ENCODE data around the gene ELMOD3. TPM values are rescaled to one million over a fixed set of nuclear protein-coding genes. Genes with fewer than 3 reads are reported as not detected.
"Not testable (repeated sequence)": the region's sequence is repeated elsewhere in the genome, so short reads cannot be mapped to it uniquely, and the experiment has no call there.

The ELMOD3 gene
- total RNA-seq, 4 donors from 2014 or later = 12.8 to 45.3 (median 21.0) TPM

DNA sequence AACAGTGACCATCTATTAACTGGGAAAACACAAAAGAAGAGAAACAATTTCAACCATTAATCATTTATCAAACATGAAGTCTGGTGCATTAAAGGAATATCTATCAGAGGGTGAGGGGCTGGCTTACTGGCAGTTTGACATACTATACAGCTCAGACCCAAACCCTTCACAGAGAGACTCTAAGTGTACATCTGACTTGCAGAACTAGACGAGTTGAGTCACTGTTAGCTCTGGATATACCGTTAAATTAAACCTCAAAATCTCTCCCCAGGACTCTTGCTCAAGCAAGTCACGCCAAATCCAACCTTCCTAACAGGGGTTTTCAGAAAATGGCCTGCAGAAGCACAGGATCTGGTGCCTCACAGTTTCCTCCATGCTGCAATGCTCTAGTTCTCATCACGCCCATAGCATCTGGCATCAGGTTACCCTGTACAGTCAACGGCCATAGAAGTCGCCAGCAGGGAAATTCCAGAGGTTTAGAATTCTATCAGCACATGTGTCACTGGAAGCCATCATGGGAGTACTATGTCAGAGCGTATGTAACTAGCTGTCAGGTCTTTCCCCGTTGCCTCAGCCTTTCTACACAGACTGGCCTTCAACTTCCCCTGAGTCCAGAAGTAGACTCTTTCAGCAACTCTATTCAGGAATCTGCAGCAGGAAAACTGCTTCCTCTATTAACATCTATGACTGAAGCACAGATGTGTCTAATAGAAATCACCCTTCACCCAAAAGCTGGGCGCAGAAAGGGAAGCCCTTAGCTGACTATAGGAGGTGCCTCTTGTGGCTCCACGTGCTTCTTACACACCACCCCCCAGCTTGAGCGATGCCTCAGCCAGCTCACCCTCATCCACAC, 36.1 kb upstream of the ELMOD3 start:
- TF ChIP-seq, protein P1, sequence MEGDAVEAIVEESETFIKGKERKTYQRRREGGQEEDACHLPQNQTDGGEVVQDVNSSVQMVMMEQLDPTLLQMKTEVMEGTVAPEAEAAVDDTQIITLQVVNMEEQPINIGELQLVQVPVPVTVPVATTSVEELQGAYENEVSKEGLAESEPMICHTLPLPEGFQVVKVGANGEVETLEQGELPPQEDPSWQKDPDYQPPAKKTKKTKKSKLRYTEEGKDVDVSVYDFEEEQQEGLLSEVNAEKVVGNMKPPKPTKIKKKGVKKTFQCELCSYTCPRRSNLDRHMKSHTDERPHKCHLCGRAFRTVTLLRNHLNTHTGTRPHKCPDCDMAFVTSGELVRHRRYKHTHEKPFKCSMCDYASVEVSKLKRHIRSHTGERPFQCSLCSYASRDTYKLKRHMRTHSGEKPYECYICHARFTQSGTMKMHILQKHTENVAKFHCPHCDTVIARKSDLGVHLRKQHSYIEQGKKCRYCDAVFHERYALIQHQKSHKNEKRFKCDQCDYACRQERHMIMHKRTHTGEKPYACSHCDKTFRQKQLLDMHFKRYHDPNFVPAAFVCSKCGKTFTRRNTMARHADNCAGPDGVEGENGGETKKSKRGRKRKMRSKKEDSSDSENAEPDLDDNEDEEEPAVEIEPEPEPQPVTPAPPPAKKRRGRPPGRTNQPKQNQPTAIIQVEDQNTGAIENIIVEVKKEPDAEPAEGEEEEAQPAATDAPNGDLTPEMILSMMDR (IDR thresholded peaks at IDR 0.05) = no peak
- TF ChIP-seq POLR2A (IDR thresholded peaks at IDR 0.05) = no peak
- Histone ChIP-seq H3K9me3 (no peaks in the 10 kb centered on the region), H3K36me3 (no peaks in the 10 kb centered on the region), H3K4me1 (no peaks in the 10 kb centered on the region), H3K27me3 (no peaks in the 10 kb centered on the region), H3K27ac (no peak overlapping the region), H3K4me3 (no peak overlapping the region)
- no peak for DNase-seq
- intact Hi-C loops (cut with DNase I; ENCODE audit: low total_unique reads) = no loop called here

DNA sequence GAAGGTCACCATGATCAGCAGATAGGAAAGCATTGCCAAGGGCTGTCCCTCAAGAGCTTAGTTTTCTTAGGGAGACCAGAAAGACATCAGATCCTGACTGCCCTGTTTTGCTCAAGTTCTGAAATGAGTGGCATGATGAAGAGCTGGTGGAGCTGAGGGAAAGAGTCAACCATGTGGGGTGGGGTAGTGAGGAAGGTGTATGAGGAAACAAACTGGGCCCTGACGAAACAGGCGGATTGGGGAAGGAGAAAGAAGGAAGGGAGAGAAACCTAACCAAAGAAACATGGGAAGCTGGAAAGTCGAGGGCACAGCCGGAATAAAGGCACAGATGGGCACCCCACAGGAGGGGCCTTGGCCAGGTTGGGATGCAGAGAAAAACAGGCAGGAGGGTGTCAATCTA, 34.8 kb upstream of the ELMOD3 start:
- no peaks in the 10 kb centered on the region for H3K4me1 ChIP-seq
- TF ChIP-seq, protein P1 (IDR thresholded peaks at IDR 0.05) = no peak
- no peak for TF ChIP-seq POLR2A (IDR thresholded peaks at IDR 0.05)
- H3K4me3 ChIP-seq = no peak overlapping the region
- H3K36me3 ChIP-seq = no peaks in the 10 kb centered on the region
- intact Hi-C loops (cut with DNase I; ENCODE audit: low total_unique reads) = no loop called here
- H3K27me3 ChIP-seq = no peaks in the 10 kb centered on the region
- no peak overlapping the region for H3K27ac ChIP-seq
- H3K9me3 ChIP-seq = no peaks in the 10 kb centered on the region
- DNase-seq = no peak

DNA sequence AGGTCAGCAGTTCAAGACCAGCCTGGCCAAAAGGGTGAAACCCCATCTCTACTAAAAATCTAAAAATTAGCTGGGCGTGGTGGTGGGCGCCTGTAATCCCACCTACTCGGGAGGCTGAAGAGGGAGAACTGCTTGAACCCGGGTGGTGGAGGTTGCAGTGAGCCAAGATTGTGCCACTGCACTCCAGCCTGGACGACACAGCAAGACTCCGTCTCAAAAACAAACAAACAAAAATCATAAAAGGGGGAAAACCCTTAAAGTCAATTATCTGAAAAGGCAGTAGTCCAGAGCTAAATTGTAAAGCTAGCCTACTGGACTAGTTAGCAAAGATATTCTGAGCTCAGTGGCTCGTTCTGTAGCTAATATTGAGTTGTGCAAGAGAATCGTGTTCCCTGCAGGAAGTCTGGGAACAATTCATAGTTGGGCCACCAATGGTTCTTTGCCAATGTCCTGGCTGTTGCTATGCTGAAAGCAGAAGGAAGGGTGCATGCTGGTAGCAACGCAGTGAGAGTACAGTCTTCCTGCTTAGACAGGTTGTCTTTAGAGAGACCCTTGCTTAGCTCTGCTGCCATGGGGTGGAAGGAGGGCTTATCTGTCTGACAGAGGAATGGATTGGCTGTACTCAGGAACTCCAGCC, 31.1 kb upstream of the ELMOD3 start:
- intact Hi-C loops (cut with DNase I; ENCODE audit: low total_unique reads) = no loop called here
- no peak overlapping the region for H3K27ac ChIP-seq
- H3K27me3 ChIP-seq = no peaks in the 10 kb centered on the region
- no peak overlapping the region for H3K4me3 ChIP-seq
- H3K9me3 ChIP-seq = no peaks in the 10 kb centered on the region
- no peaks in the 10 kb centered on the region for H3K4me1 ChIP-seq
- H3K36me3 ChIP-seq = no peaks in the 10 kb centered on the region
- no peak for TF ChIP-seq POLR2A (IDR thresholded peaks at IDR 0.05)
- TF ChIP-seq, protein P1 (IDR thresholded peaks at IDR 0.05) = no peak
- DNase-seq = no peak

DNA sequence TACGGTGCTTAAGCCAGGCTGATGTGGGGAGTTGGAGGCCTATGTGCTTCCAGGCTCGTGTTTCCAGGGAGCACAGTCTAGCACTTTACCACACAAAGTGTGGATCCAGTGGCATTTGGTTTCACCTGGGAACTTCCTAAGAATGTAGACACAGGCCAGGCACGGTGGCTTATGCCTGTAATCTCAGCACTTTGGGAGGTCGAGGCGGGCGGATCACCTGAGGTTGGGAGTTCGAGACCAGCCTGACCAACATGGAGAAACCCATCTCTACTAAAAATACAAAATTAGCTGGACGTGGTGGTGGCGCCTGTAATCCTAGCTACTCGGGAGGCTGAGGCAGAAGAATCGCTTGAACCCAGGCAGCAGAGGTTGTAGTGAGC, 30.6 kb upstream of the ELMOD3 start:
- intact Hi-C loops (cut with DNase I; ENCODE audit: low total_unique reads); H3K4me1 ChIP-seq; H3K27ac ChIP-seq; H3K9me3 ChIP-seq; H3K4me3 ChIP-seq; DNase-seq; H3K27me3 ChIP-seq; H3K36me3 ChIP-seq: not testable (repeated sequence)

DNA sequence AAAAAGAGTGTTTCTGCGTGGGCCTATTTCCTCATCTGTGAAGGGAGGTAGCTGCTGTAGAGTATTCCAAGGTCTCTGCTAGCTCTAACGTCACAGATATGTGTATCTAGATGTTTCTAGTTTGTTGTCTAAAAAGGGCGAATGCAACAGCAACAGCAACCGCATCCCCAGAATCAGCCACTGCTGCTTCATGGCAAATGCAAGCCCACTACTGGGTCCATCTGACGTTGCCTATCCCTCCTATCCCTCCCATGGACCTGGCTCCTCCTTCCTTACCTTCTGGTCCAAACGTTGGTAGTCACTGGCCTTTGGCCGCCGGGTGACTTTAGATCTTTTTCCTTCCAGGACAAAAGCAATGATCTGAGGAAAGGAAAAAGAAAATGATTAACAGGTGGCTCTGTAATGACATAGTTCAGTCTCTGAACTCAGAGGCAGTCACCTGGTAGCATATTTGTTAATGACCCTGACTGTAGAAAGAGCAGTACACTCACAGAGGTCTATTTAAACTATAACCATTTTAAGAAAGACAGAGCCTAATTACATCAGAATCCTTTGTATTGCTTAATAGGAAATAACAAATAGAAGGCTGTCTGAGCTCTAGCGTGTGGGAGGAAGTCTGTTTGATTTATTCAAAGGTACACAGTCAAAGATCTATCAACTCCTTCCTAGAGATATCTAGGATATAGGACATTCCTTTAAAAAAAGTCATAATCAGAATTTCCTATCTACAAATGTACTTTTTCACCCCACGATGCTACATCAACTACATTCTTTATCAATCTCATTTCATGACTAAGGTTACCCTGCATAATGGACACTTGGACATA, 29.7 kb upstream of the ELMOD3 start:
- Histone ChIP-seq H3K27ac (no peak overlapping the region), H3K27me3 (no peaks in the 10 kb centered on the region), H3K36me3 (no peaks in the 10 kb centered on the region), H3K4me3 (peak overlapping the region in 1 of 2 donors; percentile 60), H3K4me1 (no peaks in the 10 kb centered on the region), H3K9me3 (no peaks in the 10 kb centered on the region)
- DNase-seq = no peak
- intact Hi-C loops (cut with DNase I; ENCODE audit: low total_unique reads) = no loop called here
- TF ChIP-seq, protein P1 (IDR thresholded peaks at IDR 0.05) = no peak
- no peak for TF ChIP-seq POLR2A (IDR thresholded peaks at IDR 0.05)
